Skeletal muscle tissue (tissue), 4 donors: ENCODE results near the gene TAAR5. TPM values are rescaled to one million over a fixed set of nuclear protein-coding genes. Genes with fewer than 3 reads are reported as not detected.
"Not testable (repeated sequence)": the region's sequence is repeated elsewhere in the genome, so short reads cannot be mapped to it uniquely, and the experiment has no call there.

Experiments
- H3K27ac ChIP-seq: one replicate; pipeline ENCODE4 v1.7.0; 2013; ENCODE audit warnings: mild to moderate bottlenecking, low read depth, low read length, inconsistent platforms
- H3K27me3 ChIP-seq, 3 donors: one replicate each; pipeline ENCODE4 v1.7.0; 2013; ENCODE audit warnings: low read length in 3 of 3; ENCODE audit not compliant: control insufficient read depth in 3 of 3, insufficient read depth in 3 of 3
- H3K36me3 ChIP-seq, 3 donors: one replicate each; pipeline ENCODE4 v1.7.0; 2013; ENCODE audit warnings: low read length in 3 of 3; ENCODE audit not compliant: control insufficient read depth in 3 of 3, insufficient read depth in 3 of 3
- H3K4me1 ChIP-seq, 3 donors: one replicate each; pipeline ENCODE4 v1.7.0; 2013; ENCODE audit warnings: low read length in 3 of 3, mild to moderate bottlenecking in 3 of 3; ENCODE audit not compliant: control insufficient read depth in 3 of 3, insufficient read depth in 3 of 3
- H3K4me3 ChIP-seq, 3 donors: one replicate each; pipeline ENCODE4 v1.7.0; 2013; ENCODE audit warnings: low read length in 3 of 3
- H3K9ac ChIP-seq, 3 donors: one replicate each; pipeline ENCODE4 v1.7.0; 2013; ENCODE audit warnings: low read length in 3 of 3, mild to moderate bottlenecking in 3 of 3, moderate library complexity in 2 of 3, low read depth in 1 of 3
- H3K9me3 ChIP-seq, 3 donors: one replicate each; pipeline ENCODE4 v1.7.0; 2013; ENCODE audit warnings: low read length in 3 of 3; ENCODE audit not compliant: control insufficient read depth in 3 of 3
- total RNA-seq: library from RNA; depleted of rRNA; stranded (reverse); fragments of >200 nt; gene quantifications from one replicate; pipeline ENCODE4 v1.2.3, GENCODE V29; 2014
- donor health status: Osteomylitis.

TAAR5 gene
- total RNA-seq, 1 donor from 2014 or later, result not detected

DNA sequence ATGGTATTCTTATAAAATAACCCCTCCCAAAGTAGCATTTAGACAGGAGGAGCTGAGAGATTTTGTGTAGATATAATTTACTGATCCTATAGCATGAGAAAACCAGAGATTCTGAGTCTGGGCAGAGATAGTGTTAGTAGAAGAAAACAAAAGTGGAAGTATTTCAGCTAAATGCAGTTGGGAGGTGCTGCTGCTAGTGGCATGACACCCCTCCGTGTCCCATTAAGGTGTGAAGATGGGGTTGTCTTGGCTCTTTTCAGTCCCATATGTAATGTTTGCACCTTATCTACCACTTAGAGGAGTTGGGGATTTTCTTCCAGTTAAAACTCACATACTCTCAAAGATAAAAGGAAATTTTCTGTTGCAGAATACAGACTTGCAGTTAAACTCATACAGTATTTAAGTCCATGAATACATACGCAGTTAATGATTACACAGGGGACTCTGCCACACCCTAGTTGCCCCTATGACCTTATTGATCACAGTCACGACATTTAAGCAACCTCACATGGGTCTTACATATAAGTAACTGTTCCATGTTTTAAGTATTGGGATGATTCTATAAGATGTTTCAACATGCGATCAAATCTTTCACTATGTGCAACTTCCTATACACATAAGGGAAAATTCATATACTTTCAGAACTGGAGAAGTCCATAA, 23.0 kb upstream of the TAAR5 start:
- Histone ChIP-seq H3K9me3 (no peaks in the 10 kb centered on the region), H3K9ac (no peak overlapping the region), H3K27ac (no peak overlapping the region), H3K4me1 (no peaks in the 10 kb centered on the region), H3K27me3 (peaks cover 0 to 3% (median 0%) of the 10 kb centered on the region in 3 donors), H3K4me3 (no peak overlapping the region), H3K36me3 (no peaks in the 10 kb centered on the region)

DNA sequence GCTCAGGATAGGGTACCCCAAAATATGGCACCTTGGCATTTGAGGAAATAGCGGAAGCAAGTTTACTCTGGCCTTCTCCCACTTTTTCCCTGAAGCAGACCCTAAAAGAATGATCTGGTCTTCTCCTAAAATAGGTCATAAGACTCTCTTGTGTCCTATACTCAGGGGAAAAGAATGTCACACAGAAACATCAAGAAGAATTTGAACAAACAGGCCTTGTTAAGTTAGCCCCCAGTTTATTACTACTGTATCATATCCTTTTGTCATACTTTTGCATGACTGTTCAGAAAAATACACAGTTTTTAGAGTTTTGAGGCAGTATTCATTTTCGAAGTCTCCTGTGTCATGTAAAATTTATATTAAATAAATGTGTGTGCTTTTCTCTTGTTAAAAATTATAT, 22.1 kb upstream of the TAAR5 start:
- no peak overlapping the region for H3K27ac ChIP-seq
- no peaks in the 10 kb centered on the region for H3K27me3 ChIP-seq
- no peaks in the 10 kb centered on the region for H3K4me1 ChIP-seq
- no peak overlapping the region for H3K4me3 ChIP-seq
- no peaks in the 10 kb centered on the region for H3K9me3 ChIP-seq
- H3K9ac ChIP-seq, result no peak overlapping the region
- no peaks in the 10 kb centered on the region for H3K36me3 ChIP-seq

DNA sequence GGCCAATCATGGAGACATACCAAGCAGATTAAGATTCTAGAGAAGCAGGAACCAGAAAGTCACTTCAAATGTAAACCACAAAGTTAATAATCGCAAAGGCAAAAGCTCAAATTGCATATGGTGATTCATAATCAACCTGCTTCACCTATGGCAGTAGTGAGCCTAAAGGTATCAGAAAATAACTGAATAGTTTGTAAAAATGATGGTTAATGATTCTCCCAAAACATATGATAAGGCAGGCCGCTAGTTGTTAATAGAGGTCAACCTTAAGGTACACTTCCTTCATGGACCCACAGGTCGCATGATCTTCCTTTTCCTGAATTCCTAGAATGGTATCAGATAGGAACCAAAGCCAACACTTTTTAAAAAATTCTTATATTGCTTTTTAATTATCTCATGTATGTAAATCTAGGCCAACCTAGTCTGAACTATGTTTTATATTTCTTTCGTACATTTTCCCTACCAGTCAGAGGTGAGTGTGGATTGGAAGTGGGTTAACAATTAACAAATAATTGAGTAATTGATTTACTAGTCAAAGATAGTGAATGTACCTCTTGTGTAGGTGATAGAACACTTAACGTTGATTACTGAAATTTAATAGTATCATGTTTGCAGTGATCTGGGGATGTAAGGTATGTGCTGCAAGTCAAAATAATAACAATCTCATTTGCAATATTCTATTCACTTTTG, 18.1 kb upstream of the TAAR5 start:
- H3K9me3 ChIP-seq, result no peaks in the 10 kb centered on the region
- H3K4me3 ChIP-seq, result no peak overlapping the region
- no peaks in the 10 kb centered on the region for H3K4me1 ChIP-seq
- no peaks in the 10 kb centered on the region for H3K27me3 ChIP-seq
- H3K27ac ChIP-seq, result no peak overlapping the region
- no peaks in the 10 kb centered on the region for H3K36me3 ChIP-seq
- H3K9ac ChIP-seq, result no peak overlapping the region

DNA sequence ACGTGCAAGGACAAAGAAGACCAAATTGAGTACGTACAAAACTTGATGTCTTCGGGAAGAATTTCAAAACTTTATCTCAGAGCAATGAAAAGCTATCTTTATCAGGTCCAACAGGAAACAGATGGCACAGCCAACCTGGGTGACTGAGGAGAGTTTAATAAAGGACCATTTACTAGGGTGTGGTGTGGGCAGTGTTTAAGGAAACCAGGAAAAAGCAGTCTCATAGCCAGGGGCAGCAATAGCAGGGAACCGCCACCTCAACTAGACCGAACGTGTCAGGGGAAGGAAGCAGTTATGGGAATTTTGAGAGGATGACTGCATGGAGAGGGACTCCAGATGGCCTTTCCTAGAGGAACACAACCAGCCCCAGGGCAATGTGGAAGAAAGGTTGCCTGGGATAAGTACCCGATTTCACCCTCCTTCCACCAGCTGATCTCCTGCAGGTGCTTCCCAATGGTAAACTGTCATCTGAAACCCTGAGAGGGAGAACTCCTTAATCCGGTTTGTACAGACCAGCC, 15.2 kb upstream of the TAAR5 start:
- no peak overlapping the region for H3K9ac ChIP-seq
- no peaks in the 10 kb centered on the region for H3K27me3 ChIP-seq

DNA sequence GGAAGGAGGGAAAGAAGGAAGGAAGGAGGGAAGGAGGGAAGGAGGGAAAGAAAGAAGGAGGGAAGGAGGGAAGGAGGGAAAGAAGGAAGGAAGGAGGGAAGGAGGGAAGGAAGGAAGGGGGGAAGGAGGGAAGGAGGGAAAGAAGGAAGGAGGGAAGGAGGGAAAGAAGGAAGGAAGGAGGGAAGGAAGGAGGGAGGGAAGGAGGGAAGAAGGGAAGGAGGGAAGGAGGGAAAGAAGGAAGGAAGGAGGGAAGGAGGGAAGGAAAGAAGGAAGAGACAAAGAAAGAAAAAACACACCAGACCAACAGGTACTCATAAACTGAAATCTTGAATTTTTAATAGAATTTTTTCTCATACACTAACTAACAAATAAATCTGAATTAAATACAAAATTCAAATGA, 11.4 kb upstream of the TAAR5 start:
- not testable (repeated sequence) for H3K9ac ChIP-seq, H3K9me3 ChIP-seq, H3K27me3 ChIP-seq, H3K36me3 ChIP-seq, H3K27ac ChIP-seq, H3K4me1 ChIP-seq, H3K4me3 ChIP-seq

More for the DNA sequence above, 15.2 kb upstream of the TAAR5 start:
- H3K27ac ChIP-seq, result no peak overlapping the region
- no peaks in the 10 kb centered on the region for H3K9me3 ChIP-seq
- H3K36me3 ChIP-seq, result no peaks in the 10 kb centered on the region
- H3K4me1 ChIP-seq, result no peaks in the 10 kb centered on the region
- no peak overlapping the region for H3K4me3 ChIP-seq

DNA sequence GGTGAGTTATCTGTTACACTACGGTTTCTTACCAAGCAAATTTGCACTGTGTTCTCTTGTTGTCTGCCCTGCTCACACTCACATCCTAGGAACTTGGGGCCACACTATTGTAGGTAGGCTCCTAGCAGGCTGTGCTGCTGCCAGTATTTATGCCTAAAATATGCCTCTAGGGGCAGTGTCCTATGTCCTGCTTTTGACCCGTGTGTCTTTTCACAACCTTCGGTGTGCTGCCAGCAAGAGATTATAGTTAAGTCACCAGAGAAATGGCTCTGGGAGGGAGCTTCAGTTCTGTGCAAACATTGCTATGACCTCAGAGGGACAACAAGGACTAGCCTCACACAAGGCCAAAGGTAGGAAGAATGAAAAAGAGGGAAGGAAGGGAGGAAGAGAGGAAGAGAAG, 8.9 kb upstream of the TAAR5 start:
- Histone ChIP-seq H3K4me1 (no peaks in the 10 kb centered on the region), H3K9ac (no peak overlapping the region), H3K36me3 (no peaks in the 10 kb centered on the region), H3K27me3 (no peaks in the 10 kb centered on the region), H3K4me3 (no peak overlapping the region), H3K9me3 (no peaks in the 10 kb centered on the region), H3K27ac (no peak overlapping the region)

DNA sequence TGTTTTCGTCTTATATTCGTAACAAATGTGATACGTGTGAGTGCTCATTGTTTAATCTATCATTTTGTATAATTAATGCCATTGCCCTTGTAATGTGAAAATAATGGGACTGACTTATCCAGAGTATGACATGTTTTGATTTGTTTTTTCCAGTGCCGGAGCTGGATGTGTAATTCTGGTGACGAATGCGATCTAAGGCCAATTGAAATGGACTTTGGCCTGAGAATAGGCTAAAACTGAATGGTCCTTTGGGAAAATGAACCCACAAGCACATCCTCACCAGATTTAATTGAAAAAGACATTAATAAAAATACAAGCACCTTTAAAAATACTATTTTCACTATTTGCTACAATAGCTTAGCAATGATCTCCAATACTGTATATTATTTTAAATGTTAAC, 6.7 kb upstream of the TAAR5 start:
- no peak overlapping the region for H3K9ac ChIP-seq
- H3K36me3 ChIP-seq, result no peaks in the 10 kb centered on the region
- H3K27ac ChIP-seq, result no peak overlapping the region
- no peaks in the 10 kb centered on the region for H3K9me3 ChIP-seq
- no peaks in the 10 kb centered on the region for H3K27me3 ChIP-seq
- no peak overlapping the region for H3K4me3 ChIP-seq
- H3K4me1 ChIP-seq, result no peaks in the 10 kb centered on the region

DNA sequence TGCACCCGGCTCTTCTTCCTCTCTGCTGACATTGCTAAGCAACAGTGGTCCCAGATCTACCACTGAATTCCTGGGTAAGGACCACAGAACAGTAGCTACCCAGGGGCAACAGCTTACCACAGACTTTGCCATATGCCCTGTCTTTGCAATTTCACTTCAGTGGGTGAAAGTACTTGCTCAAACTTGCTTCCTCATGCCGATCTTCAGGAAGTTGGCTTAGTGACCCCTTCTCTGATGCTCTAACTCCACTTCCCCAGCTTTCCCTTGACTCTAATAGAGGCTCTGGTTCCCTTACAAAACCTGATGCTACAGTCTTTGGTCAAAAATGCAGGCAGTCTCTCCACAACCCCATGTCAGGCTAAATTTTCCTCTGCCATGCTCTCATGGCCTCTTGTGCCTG, 3.3 kb upstream of the TAAR5 start:
- H3K9me3 ChIP-seq, result no peaks in the 10 kb centered on the region
- no peaks in the 10 kb centered on the region for H3K4me1 ChIP-seq
- no peaks in the 10 kb centered on the region for H3K27me3 ChIP-seq
- no peak overlapping the region for H3K4me3 ChIP-seq
- H3K27ac ChIP-seq, result no peak overlapping the region
- no peak overlapping the region for H3K9ac ChIP-seq
- H3K36me3 ChIP-seq, result no peaks in the 10 kb centered on the region

DNA sequence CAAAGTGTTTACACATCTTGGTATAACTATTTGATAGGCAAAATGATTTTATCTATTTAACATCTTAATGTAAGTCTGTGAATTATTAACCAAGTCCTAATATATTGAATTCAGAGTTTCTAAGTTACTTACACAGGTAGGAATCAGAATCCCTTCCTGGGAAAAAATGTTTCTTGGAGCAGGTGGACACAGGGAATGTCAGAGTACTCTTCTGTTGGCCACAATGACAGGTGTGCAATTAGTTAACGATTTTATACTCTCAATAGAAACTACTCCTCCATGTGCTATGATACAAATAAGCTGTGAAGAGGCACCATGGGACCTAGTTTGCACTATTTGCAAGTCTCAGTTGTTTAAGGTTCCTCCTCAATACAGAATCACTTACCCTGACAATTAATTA, 821 bp upstream of the TAAR5 start:
- H3K9ac ChIP-seq, result no peak overlapping the region
- no peaks in the 10 kb centered on the region for H3K9me3 ChIP-seq
- no peaks in the 10 kb centered on the region for H3K4me1 ChIP-seq
- no peak overlapping the region for H3K27ac ChIP-seq
- no peaks in the 10 kb centered on the region for H3K27me3 ChIP-seq
- no peak overlapping the region for H3K4me3 ChIP-seq
- H3K36me3 ChIP-seq, result no peaks in the 10 kb centered on the region

DNA sequence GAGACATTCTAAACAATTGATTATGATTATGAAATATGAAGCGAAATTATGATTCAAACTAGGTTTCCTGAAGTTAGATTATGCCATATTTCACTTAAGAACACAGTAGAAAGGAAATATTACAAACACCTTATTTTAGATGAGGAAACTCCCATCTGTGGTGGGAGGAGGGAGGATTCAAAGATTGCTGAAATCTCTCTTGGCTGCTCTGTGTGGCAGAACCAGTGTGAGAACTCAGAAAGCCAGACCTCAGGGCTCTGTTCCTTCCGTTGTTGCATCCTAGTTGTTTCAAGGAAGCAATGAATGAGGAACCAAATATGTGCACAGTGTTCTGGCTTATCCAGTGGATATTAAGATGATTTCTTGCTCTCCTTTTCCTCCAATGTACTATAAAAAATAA, 2.1 kb downstream of the TAAR5 start:
- H3K4me3 ChIP-seq, result no peak overlapping the region
- no peaks in the 10 kb centered on the region for H3K27me3 ChIP-seq
- no peak overlapping the region for H3K27ac ChIP-seq
- no peaks in the 10 kb centered on the region for H3K4me1 ChIP-seq
- no peak overlapping the region for H3K9ac ChIP-seq
- H3K9me3 ChIP-seq, result no peaks in the 10 kb centered on the region
- no peaks in the 10 kb centered on the region for H3K36me3 ChIP-seq
